ENCODE results near the gene AIFM1.

The AIFM1 gene

DNA sequence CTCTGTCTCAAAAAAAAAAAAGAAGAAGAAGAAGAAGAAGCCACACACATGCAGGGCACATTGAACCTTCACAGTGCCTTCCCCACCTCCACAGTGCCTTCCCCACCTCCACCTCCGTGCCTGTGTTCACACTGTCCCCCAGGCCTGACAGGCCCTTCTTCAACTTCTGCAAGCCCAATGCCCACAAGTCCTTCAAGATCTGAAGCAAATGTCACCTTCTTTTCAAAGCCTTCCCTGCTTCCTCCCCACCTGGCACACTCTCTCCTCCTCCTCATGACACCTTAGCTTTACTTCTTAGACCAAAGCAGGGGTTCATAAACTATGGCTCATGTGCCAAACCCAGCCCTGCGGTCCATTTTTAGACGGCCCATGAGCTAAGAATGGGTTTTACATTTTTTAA is 75.3 kb downstream of the AIFM1 start:
- Mint-ChIP-seq H3K4me1 (peaks cover 17% of the 10 kb centered on the region), H3K4me3 (no peak overlapping the region), H3K36me3 (ENCODE audit: low read depth) (no peaks in the 10 kb centered on the region), H3K9me3 (peaks cover 28% of the 10 kb centered on the region), H3K27ac (no peak overlapping the region), H3K27me3 (ENCODE audit: low read depth, poor library complexity) (peaks cover 7% of the 10 kb centered on the region)
- DNase-seq = no peak
- TF ChIP-seq, protein P1, sequence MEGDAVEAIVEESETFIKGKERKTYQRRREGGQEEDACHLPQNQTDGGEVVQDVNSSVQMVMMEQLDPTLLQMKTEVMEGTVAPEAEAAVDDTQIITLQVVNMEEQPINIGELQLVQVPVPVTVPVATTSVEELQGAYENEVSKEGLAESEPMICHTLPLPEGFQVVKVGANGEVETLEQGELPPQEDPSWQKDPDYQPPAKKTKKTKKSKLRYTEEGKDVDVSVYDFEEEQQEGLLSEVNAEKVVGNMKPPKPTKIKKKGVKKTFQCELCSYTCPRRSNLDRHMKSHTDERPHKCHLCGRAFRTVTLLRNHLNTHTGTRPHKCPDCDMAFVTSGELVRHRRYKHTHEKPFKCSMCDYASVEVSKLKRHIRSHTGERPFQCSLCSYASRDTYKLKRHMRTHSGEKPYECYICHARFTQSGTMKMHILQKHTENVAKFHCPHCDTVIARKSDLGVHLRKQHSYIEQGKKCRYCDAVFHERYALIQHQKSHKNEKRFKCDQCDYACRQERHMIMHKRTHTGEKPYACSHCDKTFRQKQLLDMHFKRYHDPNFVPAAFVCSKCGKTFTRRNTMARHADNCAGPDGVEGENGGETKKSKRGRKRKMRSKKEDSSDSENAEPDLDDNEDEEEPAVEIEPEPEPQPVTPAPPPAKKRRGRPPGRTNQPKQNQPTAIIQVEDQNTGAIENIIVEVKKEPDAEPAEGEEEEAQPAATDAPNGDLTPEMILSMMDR (IDR thresholded peaks at IDR 0.05) = no peak

DNA sequence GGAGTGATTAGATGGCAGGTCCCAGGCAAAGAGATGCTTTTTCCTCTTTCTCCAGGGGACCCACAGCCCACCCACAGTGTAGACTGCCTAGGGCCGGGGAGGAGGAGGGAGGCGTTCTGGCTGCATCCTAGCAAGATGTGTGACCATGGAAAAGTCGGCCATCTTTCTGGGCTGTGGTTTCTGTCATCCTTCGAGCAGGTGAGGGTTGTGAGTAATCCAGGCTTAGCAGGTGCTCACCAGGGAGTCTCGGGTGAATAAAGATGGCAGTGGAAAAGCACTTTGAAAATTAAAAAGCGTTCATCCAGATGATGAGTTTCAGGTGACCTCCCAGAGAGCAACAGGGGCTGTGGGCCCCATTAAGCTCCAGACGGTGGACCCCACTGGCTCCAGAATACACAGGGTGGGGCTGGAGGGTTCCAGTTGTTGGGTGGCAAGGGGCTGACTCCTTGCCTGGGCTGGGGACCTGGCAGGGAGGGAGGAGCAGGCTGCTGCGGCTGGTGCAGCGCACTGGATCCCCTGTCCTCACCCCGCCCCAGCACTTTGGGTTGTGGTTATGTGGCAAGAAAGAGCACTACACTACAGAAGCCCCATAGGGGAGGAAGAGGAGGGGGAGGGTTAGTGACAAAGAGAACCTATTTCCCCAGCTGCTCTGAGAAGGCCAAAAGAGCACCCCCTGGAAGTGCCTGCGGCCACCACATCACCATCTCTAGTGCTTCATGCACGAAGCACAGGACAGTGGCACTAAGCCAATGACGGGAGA is 79.0 kb downstream of the AIFM1 start:
- TF ChIP-seq, protein P1 (IDR thresholded peaks at IDR 0.05) = no peak
- Mint-ChIP-seq H3K9me3 (peaks cover 31% of the 10 kb centered on the region), H3K27me3 (ENCODE audit: low read depth, poor library complexity) (peaks cover 4% of the 10 kb centered on the region), H3K27ac (peak overlapping the region; percentile 54), H3K4me3 (no peak overlapping the region), H3K36me3 (ENCODE audit: low read depth) (no peaks in the 10 kb centered on the region), H3K4me1 (peaks cover 47% of the 10 kb centered on the region)
- no peak for DNase-seq

GRCh38 chrX:130085551-130086446 is 79.8 kb downstream of the AIFM1 start:
- no peaks in the 10 kb centered on the region for H3K36me3 Mint-ChIP-seq (ENCODE audit: low read depth)
- H3K27ac Mint-ChIP-seq = peak overlapping the region; percentile 54
- TF ChIP-seq, protein P1 (IDR thresholded peaks at IDR 0.05) = no peak
- H3K27me3 Mint-ChIP-seq (ENCODE audit: low read depth, poor library complexity) = peaks cover 7% of the 10 kb centered on the region
- DNase-seq = no peak
- H3K4me1 Mint-ChIP-seq = peaks cover 52% of the 10 kb centered on the region
- no peak overlapping the region for H3K4me3 Mint-ChIP-seq
- peaks cover 36% of the 10 kb centered on the region for H3K9me3 Mint-ChIP-seq

- peaks cover 4% of the 10 kb centered on the region for H3K27me3 Mint-ChIP-seq (ENCODE audit: low read depth, poor library complexity)
- peaks cover 34% of the 10 kb centered on the region for H3K9me3 Mint-ChIP-seq
- peaks cover 56% of the 10 kb centered on the region for H3K4me1 Mint-ChIP-seq
- H3K36me3 Mint-ChIP-seq (ENCODE audit: low read depth) = no peaks in the 10 kb centered on the region
- H3K4me3 Mint-ChIP-seq = no peak overlapping the region
- H3K27ac Mint-ChIP-seq = no peak overlapping the region
- TF ChIP-seq, protein P1 (IDR thresholded peaks at IDR 0.05) = no peak
- DNase-seq = no peak
Measured at GRCh38 chrX:130084631-130085237, 80.9 kb downstream of the AIFM1 start.

- TF ChIP-seq, protein P1 (IDR thresholded peaks at IDR 0.05) = no peak
- no peak for DNase-seq
- H3K4me3 Mint-ChIP-seq = peak overlapping the region; percentile 37
- no peaks in the 10 kb centered on the region for H3K36me3 Mint-ChIP-seq (ENCODE audit: low read depth)
- peaks cover 4% of the 10 kb centered on the region for H3K27me3 Mint-ChIP-seq (ENCODE audit: low read depth, poor library complexity)
- H3K27ac Mint-ChIP-seq = peak overlapping the region; percentile 62
- peaks cover 57% of the 10 kb centered on the region for H3K4me1 Mint-ChIP-seq
- H3K9me3 Mint-ChIP-seq = peaks cover 35% of the 10 kb centered on the region
Measured at GRCh38 chrX:130083656-130084382, 81.8 kb downstream of the AIFM1 start.
